UCSD-AML1 (cell line): ENCODE data around the gene RAI1.

Experiments used
- DNase-seq: peaks from one replicate; lab custom pipeline; 2025; ENCODE audit not compliant: unreplicated experiment; lab: John Stamatoyannopoulos, UW

RAI1 gene

DNA sequence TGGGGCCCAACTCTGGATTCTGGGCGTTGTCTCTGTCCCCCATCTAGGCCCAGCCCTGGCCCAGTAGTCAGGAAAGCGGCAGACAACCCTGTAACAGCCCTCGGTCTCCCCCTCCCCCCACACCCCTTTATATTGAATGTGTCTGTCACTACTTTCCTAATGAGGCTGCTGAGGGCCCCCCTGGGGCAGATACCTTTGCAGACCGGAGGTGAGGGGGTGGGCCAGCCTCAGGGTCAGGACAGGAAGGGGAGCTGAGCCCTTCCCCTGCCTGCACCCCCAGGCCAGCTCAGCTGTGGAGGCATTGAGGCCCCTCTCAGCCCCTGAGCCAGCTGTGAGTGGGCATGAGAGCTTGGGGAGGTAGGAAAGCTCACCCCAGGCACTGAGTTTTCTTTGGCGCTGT lies 17.1 kb downstream of the RAI1 start:
- DNase-seq = no peak

DNA sequence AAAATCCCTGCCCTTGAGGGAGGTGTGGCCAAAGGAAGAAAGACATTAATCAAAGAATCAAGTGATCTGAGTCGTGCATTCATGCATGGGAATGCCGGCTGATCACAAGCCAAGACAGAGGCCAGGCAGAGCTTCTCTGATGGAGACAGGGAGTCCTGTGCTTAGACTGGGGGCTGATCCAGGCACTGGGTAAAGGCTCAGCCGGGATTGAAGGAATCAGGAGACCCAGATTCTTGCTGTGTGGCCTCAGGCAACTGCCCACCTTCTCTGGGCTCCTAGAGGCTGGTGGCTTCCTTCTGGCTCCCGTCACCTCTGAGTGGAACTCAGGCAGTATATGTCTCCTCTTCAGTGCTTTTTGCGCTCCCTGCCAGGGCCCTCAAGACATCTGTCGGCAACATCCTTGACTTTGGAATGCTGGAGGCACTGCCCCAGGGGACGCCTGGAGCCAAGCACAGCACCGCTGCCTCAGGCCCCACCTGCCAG lies 17.7 kb downstream of the RAI1 start:
- no peak for DNase-seq

DNA sequence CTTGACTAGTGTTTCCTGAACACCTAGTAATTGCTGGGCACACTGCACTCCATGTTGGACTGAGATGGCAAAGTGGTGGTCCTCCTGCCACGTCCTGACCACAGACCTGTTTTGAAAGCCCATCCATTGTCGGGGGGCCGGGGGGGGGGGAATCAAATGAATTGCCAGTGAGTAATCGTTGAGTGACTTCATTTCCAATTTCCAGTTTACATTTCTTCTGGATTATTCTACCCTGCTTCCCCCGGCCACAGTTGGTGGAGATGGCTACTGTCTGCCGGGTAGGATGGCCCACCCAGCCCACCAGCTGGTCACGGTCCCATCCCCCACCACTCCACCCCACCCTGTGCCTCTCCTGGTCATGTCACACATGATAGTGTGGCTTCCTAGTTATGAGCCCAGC lies 18.2 kb downstream of the RAI1 start:
- DNase-seq = no peak

DNA sequence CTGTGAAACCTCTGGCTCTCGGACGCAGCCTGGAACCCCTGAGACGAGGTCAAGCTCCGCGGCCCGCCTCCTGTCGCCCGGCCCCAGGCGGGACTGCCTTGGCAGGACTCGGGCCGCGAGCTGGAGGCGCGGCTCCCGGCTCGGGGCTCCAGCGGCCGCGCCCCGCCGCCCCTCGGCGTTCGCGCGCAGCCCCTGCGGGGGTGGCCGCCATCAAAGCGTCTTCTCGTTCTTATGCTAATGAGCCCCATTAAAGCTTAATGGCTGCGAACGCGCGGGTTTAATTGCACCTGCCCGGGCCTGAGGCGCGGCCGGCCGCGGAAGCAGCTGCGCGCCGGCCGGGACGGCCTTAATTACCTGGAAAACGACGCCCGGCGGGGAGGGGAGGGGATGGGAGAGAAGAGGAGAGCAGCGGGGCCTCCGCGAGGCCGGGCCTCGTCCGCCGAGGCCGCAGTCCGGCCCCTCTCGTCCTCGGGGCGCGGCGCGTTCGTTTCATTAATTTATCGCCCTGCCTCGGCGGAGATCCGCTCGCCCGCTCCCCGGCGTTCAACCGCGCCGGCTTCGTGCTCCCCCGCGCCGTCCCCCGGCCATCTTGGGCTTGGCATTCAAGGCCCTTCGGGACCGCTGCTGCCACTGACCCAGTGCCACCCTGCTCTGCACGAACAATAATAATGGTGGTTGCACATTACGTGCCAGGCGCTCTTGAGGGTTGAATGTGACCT lies 19.2 kb downstream of the RAI1 start:
- no peak for DNase-seq

DNA sequence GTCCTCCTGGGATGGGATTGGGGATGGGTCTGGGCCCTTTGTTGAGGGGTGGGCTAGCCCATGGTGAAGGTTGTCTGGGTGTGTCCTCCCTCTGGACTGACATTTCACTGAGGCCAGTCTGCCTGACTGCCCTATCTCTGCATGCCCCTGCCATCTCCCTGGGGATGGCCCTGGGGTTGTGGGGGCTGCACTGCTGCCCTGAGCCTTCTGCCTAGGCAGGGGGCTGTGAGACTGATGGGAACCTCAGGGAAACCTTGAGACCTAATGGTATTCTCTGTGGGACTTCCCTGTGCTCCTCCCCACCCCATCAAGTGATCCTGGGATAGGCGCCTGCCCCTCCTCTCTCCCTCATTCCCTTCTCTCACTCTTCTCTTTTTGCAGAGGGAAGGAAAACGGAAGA lies 19.9 kb downstream of the RAI1 start:
- no peak for DNase-seq

DNA sequence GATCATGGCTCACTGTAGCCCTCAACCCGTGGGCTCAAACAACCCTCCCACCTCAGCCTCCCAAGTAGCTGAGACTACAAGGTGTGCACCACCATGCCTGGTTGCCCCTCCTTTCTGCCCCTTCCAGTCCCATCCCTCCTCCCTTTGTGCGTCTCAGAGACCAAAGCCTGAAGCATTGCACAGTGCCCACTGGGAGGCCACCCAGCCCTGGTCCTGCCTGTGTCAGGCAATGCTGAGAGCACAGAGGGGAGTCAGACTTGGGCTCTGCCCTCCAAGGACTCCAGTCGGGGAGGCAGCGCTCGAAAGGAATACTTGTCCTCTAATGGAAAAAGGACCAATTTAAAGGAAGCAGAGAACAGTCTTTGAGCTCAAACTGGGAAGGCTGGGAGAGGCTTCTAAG lies 20.4 kb downstream of the RAI1 start:
- DNase-seq = no peak

DNA sequence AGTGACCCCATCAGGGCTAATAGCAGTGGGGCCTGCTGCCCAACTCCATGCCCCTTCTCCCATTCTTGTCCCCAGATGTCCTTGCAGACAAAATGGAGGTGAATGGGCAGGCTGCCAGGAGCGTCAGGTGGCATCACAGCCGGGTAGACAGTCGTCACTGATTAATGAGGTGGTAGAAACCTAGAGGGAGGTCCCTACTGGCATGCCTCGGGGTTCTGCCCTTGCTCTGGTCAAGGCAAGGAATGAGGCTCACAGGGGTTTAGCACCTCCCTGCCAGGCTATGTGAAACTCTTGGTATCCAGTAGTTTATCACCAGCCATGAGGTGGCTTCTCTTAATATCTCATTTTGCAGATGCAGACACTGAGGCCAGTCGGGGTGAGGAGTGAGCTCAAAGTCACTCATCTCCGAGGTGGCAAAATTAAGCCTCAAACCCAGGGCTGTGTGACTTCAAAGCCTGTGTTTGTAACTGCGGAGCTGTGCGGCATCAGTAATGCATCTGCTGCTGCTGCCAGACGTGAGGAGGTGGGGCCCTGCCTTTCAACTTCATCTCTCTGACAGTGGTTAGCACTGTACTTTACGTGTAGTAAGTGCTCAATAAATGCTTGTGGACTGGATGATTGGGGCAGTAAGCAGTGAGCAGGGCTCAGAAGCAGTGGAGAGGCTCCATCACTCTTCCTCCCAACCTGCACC lies 21.3 kb downstream of the RAI1 start:
- DNase-seq = no peak

DNA sequence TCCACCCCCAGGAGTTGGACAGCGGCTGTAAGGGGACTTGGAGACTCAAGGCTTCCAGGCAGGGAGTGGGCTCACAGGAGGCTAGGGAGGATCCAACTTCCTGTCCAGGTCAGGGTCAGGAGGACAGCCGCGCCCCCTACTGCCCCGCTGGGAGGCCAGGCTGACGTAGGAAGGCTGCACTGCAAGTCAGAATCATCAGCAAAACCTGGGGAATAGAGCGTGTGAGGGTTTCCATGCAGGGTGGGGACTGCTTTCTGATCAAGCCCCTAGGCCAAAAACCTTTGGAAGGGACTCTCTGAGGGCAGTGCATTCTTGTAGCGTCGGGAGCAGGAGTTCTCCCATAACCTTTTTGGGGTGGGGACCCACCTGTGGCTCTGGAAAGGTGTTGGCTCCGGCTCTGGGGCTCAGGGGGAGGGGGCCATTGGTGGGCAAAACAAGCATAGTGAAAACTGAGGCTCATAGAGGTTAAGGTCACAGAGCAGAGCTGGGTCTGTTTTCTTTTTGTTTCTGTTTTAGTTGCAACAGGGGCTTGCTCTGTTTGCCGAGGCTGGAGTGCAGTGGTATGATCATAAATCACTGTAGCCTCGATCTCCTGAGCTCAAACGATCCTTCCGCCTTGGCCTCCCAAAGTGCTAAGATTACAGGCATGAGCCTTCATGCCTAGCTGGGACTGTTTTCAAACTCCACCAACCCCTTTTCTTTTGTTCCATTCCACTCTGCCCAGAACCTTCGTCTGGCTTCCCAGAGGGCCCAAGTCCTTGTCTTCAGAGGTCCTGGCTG lies 22.1 kb downstream of the RAI1 start:
- DNase-seq = no peak

DNA sequence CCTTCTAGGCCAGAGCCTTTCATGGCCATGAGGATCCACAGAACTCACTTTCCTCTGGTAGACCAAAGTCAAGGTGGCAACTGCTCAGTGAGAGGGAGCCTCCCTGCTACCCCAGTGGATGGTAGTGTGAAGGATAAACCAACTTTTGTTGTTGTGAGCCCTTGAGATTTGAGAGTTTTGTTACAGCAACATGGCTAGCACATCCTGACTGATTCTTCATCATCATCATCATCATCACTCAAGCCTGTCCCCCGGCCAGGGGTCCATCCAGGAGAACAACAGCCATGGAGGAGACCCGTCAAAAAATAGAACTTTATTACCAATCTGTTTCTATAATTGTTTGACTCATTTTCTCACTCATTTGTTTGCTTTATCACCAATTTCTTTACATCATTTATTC lies 23.7 kb downstream of the RAI1 start:
- no peak for DNase-seq

DNA sequence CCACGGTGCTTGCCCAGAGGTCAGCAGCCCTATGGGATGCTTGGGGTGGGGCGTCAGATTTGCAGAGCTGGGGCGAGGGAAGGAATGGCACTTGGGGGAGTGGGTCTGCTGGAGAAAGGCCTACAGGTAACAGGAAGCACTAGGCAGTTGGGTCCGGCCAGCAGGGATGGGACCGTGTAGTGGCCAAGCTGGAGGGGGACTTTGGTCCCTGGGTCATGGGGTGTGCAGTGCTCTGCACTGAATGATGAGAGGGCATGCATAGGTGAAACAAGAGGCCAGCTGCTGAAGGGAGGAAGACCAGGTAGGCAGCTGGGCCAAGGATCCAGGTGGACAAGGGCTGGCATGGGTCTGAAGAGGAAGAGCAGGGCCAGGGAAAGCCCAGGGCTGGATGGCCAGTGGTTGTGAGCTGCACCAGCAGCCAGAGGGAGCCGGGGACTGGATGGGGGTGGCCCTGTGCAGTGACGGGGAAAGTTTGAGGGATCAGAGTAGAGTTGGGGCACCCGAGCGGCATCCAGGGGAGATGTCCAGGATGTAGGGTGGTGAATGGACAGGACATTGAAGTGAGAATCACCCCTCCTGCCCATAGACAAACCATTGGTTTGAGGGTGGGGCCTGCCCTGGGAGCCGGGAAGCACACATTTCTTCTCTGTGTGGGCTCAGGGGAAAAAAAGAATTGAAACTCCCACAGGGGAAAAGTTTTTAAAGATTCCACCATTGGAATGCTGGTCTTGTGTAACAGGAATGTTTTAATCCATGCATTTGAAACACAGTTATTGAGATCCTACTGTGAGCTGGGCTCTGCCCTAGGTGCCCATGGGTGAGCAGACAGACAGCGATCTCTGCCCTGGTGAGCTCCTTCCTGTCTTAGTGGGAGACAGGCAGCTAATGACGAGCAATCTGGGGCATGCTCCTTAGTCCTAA lies 25.1 kb downstream of the RAI1 start:
- no peak for DNase-seq

DNA sequence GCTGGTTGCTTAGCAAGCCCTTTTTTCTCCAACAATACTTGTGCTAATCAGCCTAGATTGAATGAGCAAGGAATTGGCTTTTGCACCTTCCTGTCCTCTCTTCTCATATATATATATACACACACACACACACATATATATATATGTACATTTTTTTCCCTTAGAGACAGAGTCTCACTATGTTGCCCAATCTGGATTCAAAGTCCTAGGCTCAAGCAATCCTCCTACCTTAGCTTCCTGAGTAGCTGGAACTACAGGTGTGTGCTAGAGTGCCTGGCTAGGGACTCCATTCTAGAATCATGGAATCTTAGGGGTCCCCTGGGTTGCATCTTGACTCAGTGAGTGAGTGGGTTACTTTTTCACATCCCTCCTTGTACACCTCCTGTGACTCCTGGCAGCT lies 27.0 kb downstream of the RAI1 start:
- no peak for DNase-seq

DNA sequence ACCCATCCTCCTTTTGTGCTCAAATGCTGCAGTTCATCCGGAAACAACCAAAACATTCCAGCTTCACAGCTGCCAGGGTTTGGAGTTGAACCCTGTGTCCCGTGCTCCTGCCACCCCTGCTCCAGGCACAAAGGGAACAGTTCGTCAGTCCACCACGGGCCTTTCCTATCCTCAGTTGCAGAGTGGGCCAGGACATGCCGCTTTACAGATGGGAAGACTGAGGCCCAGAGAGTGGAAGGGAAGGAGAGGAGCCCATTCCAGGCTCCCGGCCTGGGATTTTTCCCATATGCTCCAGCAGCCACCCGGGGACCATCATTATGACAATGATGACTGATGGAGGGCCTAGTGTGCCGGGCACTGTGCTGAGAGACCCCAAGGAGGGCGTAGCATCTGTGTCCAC lies 27.6 kb downstream of the RAI1 start:
- DNase-seq = no peak

DNA sequence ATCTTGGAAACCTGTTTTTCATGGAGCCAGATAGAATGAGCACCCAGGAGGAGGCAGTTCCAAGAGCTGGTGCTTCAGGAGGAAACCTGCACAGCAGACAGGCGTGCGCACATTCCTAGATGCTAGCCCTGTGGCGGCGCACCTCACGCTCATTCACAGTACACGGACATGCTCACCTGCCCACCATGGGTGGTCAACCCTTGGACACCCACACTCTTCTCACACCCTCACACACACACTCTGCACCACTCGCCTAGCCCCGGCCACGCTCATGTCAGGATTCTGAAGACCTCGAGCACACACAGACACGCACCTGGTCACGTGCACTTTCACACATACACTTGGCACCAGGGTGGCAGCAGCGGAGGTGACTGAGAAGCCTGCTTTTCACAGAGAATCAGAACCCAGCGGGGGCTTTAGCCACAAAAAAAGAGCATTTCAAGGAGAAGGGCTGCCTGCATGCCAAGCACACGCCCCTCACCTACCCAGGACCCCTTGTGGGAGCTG lies 28.6 kb downstream of the RAI1 start:
- no peak for DNase-seq

DNA sequence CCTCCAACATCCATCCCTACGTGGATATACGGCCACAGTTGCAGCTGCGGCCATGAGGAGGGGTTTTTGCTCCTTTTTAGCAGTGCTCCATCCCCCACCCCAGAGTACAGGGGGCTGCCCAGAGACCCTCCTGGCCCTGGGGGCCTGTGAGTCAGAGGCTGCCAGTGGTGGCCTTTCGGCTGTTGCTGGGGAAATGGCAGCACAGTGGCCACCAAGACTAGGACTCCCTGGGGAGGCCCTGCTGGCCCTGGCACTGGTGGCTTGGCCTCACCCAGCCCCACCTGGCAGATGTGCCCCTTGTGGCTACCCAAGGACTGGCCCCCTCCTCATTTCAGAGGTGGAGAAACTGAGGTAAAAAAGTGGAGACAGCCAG lies 29.1 kb downstream of the RAI1 start:
- DNase-seq = no peak

DNA sequence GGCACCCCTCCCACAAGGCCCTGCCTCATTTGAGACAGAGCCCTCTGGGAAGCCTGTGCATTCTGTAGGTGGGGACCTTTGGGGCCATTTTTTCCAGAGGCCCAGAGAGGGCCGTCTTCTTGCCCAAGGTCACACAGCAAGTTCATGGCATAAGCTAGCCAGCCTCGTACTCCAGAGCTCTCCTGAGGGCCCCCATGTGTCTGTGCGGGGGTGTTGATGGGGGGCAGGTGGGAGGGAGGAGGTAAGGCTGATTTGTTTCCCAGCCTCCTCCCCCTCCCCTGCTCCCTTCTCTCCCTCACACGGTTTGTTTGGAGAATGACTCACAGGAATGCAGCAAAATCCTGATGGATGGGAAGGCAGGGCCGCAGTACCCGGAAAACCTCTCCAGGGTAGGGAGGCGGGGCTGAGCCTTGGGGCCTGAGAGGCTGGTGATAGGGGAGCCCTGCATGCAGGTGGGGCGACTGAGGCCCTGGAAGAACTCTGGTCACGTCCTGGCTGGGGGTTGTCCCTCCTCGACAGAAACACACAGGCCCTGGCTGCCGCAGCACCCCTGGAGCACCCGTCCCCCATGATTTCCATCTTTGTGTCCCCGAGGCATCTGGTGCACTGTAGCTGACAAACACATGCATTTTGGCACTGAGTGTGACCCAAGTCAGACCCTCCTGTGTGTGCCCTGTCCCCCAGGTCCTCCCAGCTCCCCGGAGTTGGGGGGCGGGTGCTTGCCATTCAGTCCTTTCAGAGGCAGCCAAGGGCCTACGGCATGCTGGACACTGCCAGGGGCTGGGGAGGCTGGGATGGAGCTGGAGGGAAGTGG lies 29.7 kb downstream of the RAI1 start:
- DNase-seq = no peak

DNA sequence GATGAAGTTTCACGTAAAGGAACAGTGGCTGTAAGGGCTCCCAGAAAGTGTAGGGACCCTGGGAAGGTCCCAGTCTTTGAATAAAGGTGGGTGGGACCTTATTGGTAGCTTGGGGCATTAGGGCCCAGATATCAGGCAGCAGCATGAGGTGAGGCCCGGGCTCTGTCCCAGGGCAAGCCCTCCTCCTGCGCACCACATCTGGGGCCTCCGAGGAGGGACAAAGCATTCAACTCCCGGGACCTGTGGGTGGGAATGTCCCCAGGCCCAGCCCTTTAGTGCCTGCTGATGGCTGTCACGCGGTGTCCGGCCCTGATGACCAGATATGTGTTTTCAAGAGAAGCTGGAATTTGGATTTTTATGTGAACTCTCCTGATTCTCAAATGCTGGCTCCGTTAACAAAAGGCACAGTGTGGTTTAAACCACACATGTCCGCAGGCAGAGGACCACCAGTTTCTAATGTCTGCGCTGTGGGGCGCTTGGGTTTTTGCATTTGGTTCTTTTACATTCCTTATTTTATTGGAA lies 30.4 kb downstream of the RAI1 start:
- DNase-seq = no peak

DNA sequence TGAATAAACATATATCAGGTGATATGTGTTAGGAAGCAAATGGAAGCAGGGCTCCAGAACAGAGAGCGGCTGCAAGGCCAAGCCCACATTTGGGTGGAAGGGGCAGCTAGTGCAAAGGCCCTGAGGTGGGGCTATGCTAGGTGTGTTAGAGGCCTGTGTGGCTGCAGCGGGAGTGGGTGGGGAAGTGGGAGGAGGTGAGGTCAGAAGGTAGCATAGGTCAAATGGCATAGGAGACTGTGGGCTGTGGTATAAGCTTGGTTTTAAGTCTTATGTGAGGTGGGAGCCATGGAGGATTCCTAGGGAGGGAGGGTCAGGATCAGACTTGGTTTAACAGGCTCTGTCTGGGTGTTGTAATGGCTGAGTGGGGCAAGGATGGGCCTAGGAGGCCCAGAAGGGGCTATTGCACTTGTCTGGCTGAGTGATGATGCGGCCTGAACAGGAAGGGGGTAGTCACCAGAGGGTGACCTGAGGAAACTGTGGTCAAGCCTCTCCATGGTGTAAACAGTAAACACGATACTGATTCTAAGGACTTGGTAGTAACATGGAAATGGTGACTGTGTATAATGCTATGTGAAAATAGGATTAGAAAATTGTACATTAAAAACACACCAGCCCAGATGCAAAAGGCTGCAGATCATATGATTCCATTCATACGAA lies 31.1 kb downstream of the RAI1 start:
- DNase-seq = peak; percentile 30

DNA sequence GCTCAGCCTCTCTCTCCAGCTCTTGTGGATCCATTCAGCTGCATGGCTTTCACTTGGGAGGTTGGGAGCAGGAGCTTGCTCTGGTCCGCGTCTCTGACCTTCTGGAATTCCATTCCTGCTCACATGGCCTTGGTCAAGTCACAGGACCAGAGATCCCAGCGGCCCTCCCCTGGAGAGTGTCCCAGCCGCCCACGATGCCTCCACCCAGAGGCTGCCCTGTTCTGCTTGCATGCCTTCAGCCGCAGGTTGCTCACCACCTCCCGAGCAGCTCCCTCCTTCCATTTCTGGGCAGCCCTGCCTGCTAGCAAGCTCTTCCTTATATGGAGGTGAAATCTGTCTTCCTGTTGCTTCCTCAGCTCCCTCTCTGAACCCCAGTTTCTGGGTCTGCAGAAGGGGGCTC lies 32.6 kb downstream of the RAI1 start:
- no peak for DNase-seq

DNA sequence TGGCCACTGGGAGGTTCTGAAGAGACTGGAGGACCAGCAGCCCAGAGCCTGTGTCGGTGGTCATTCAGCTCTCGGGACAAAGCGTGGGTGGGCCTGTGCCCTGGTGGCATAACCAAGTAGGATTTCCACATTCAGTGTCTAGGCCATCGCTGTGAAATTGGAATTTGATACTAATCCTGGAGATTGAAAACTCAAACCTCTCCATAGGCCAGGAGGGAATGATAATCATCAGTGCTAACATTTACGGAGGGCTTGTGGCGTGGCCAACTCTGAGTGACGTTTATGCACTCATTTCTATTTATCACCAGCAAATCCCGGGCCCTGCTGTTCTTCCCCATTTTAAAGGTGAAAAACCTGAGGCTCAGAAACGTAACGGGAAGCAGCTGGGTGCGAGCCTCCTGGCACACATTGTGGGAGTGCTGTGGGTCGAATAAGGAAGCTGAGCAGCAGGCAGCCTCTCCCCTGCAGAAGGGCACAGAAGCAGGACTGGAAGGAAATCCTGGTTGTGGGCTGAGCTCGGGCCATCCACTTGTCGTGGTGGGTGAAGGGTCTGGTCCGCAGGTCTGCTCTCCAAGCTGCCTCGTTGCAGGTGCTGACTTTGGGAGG lies 33.1 kb downstream of the RAI1 start:
- peak; percentile 71 for DNase-seq
